Measurements from ENCODE around the gene CCDC92.
"Not testable (repeated sequence)": the region's sequence is repeated elsewhere in the genome, so short reads cannot be mapped to it uniquely, and the experiment has no call there.

CCDC92 gene

DNA sequence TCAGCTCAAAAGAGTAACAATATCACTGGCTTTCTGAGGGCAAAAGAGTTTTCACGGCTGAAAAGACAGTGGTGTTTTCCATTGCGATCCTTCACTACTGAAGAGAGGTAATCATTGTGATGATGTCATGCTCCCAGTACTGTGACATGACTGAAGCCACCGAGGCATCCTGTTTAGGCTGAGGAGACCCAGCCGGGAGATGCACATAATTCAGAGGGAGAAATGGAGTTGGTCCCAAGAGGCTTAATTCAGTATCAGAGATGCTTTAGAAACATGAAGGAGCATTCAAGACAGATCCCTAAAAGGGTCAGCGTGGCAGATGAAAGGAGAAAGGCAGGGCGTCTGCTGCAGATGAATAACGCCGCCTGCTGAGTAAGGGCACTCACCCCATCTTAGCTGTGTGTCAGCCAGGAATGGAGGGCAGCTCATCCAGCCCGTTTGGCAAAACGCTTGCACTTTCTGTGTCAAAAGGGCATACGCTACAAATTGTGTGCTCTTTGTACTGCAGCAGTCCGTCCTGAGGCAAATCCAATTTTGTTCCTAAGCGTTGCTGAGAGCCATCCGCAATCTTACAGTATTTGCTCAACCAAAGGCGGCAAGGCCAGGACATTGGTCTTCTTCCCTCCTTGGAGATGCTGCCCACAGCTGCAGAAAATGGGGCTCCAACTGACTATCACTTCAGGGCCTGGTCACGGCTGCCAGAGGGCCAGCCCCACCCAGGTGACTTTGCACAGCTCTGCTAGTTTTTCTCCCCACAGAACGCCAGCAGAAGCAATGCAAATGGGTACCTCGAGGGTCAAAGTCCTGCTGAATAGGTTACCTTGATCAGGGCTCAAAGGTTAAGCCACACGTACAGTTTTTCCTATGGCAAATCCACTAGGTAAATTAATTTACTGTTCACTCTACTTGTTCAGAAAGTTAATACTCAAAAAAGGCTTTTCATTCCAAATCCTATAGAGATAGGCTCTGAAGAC is 23.5 kb downstream of the CCDC92 start:
- peak; percentile 71 for DNase-seq

DNA sequence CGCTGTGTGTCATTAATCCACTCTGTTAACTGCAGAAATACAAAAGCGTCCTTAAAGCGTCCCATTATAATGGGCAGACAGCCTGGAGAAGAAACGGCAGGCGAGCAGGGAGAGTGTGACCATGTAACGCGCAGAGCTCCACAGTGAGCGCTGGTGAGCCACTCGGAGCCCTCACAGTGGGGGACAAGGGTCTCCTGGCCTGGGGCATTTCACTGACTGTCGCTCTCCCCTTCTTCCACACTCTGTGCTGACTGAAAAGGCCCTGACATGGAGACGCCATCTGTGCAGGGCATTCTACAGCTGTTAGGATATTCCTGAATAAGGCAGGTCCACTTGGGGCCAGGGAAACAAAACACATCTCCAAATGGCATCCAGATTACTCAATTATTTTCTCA is 24.2 kb downstream of the CCDC92 start:
- DNase-seq, result no peak

DNA sequence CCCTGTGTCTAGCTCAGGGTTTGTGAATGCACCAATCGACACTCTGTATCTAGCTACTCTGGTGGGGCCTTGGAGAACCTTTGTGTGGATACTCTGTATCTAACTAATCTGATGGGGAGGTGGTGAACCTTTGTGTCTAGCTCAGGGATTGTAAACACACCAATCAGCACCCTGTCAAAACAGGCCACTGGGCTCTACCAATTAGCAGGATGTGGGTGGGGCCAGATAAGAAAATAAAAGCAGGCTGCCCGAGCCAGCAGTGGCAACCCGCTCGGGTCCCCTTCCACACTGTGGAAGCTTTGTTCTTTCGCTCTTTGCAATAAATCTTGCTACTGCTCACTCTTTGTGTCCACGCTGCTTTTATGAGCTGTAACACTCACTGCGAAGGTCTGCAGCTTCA is 25.1 kb downstream of the CCDC92 start:
- not testable (repeated sequence) for DNase-seq

DNA sequence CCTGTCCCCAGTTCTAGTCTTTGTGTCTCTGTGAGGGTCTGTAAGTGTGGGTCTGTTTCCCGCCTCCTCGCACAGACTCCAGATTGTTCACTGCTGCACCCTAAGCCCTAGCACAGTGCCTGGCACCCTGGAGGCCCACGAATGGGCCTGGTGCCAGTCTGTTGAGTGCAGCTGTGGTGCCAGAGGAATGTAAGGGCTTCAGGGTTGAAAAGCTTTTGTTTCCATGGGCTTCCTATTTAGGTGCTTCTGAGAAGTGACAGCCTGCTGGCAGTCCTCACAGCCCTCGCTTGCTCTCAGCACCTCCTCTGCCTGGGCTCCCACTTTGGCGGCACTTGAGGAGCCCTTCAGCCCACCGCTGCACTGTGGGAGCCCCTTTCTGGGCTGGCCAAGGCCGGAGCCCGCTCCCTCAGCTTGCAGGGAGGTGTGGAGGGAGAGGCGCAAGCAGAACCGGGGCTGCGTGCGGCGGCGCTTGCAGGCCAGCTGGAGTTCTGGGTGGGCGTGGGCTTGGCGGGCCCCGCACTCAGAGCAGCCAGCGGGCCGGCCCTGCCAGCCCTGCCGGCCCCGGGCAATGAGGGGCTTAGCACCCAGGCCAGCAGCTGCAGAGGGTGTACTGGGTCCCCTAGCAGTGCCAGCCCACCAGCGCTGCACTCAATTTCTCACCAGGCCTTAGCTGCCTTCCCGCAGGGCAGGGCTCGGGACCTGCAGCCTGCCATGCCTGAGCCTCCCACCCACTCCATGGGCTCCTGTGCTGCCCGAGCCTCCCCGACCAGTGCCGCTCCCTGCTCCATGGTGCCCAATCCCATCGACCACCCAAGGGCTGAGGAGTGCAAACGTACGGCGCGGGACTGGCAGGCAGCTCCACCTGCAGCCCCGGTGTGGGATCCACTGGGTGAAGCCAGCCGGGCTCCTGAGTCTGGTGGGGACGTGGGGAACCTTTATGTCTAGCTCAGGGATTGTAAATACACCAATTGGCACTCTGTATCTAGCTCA is 25.8 kb downstream of the CCDC92 start:
- DNase-seq, result not testable (repeated sequence)

DNA sequence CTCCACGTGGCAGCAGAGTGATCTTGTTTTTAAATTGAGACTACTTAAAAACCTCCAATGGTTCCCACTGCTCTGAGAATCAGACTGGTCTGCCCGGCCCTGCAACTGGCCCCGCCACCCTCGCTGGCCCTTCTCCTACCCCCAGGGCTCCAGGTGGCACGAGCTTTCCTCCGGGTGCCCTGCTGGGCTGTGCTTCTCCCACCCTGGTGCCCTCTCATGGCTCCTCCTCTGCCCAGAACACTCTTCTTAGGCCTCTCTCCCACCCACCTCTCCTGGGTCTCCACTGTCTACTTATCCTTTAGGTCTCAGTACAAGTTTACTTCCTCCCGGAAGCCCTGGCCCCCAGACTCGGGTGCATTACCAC is 26.5 kb downstream of the CCDC92 start:
- no peak for DNase-seq

DNA sequence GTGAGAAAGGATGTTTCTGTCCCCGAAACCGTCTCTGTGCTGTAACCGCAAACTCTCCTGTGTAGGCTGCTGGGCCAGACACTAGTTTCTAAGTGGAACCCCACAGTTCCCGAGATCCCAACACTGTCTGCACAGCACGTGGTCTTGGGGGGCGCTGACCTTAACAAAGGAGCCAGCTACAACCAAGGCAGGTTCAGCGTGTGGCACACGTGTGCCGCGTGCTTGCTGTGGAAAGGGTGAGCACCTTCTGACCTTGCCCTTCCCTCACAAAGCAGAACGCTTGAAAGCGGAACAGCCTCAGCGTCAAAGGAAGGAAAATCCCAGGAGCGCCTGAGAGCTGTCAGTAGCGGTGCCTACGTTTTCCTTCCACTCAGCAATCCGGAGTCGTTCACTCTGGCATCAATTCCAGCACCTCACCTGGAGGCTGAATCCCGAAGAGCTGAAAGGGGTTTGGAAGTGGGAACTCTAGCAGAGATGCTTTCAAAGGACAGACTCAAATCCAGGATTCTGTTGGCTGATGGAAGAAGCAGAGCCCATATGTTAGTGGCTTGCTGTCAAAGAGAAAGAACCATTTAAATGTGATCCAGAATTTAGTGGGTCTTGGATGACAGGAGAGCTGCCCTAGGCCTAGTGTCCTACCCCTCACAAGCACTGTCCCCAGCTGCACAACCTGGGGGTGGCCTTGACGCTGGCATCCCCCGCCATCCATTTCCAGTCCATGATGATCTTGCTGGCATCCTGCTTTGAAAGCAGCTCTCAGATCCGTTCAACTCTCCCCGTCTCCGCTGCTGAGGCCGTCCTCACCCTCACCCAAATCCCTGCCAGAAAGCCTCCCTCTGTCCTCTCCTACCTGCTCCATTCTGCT is 27.1 kb downstream of the CCDC92 start:
- no peak for DNase-seq

DNA sequence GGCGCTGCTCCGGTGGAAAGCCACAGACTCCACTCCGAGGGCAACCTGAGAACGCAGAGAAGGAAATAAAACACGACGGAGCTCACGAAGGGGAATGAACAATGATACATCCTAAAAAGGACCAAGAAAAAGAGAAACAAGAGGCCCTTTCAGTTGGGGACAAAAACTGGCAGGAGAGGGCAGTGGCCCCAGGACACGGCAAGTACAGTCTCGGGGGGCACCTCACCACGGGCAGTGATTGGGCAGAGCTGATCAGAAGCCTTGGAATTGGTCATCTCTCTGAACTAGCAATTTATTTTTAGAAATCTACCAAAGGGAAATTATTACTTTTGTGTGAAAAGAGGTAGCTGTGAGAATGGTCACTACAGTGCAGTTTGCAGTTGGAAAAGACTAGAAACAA is 27.9 kb downstream of the CCDC92 start:
- DNase-seq, result no peak

DNA sequence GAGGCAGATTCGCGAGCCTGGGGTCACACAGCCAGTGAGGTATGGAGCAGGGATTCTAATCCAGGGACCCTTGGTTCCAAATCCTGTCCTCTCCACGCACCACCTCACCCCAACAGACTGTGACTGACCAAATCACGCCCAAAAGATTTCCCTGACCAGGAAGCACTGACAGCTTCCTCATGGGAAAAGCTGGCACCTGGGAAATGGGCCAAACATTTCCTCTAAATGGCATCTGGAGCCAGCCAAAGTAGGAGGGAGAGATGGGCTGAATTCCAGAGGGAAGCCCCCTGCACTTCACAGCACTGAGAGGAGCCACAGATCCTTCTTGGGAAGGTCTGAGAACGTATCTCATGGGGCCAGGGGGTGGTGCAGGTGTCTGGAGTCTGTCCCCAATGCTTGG is 28.8 kb downstream of the CCDC92 start:
- no peak for DNase-seq

DNA sequence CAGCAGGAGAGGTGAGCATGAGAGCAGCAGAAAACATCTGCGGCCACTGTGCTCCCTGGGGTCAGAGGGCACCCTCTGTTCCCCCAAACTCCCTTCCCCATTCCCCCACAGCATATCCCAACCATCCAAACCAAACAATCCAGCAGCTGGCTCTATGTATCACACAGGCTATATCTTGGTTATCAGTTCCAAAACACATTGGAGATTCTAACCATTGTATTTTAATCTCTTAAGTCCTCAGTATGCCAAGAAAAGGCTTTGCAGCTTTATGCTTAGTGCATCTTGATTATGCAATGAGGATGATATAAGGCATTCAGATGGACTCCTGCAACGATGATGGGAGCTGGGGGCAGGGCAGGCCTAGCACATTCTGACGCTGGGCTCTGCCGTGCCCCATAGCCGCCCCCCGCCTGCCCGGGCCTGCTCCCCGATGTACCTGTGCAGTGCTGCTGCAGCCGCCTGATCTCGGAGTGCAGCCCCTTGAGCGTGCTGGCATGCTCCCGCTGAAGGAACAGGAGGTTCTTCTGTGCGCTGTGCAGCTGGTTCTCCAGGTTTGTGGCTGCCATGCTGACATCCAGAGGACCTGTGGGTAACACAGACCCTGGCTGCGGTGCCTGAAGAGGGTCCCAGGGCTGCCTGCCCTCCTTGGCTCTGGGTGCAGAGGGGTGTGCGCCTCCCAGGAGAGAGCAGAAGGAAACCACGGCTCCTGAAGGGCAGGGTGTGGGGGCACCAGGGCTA is 29.6 kb downstream of the CCDC92 start:
- DNase-seq, result no peak

DNA sequence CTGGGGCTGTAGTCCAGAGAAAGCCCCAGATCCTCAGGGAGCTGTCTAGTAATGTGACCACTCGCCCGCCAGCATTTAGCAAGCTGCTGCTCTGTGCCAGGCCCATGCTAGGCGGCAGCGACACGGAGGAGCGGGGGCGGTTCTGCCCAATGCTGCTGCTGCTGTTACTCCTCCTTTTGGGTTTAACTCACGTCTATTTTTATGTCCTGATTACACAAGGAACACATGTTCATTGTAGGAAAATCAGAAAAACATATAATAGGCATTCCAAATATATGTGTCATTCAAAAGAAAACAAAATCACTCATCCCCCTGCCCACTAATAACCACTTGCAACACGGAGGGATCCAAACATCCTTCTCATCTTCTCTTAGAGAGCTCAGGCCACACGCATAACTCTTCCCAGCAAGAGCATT is 30.4 kb downstream of the CCDC92 start:
- no peak for DNase-seq

DNA sequence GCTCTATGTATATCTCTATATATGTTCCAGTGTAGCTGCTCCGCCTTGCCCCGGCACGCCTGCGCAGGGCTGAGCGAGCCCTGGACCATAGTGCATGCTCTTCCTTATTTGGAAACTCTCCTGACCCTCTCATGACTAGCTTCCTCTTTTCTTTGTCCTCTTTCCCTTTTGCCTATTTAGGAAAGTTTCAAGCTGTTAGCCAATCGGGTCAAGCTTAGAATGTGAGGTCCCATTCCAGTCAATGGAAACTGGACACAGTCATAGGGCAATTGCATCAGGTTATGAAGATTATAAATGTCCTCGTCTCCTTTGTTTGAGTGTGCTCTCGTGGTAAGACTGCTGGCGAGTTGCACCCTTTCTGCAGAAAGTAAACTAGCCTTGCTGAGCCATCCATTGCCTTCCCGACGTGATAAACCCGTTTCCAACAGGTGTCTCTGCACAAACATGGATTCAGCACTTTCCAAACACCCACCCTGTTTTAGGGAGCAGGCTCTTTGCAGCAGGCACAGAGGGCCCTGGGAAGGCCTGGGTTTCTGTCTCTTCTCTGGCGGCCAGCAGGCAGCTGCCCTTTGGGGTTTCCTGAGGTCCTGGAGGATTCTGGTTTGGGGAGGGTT is 30.9 kb downstream of the CCDC92 start:
- DNase-seq, result no peak

DNA sequence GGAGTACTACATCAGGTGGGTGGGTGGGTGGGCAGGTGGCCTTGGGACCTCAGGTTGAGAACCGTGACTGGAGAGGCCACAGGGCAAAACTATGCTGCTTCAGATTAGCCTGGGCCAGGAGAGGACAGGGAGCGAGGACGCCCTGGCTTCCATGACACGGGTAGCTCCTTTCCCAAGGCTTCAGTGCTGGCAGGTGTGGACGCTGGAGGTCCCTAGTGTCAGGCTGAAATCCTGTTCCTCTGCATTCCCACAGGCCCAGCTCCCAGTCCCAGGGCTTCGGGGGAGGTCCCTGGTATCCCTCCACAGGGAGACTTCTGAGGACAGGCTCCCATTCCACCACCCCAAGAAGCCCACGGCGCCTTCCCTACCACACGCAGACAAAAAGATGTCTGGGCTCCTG is 31.6 kb downstream of the CCDC92 start:
- DNase-seq, result no peak

DNA sequence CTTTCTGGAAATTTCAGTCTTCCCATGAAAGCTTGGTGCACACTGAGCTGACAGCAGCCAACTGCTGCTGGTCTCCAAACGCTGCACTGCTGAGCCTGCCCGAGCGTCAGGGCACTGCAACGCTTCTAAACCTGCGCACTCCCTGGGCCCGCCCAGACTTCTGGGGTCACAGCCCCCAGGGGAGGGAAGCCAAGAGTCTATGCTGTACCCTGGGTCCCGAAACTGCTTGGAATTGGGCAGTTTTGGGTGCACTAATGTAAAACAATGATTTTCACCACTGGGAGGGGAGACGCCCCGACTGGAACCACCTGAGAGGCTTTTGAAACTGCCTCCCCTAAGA is 32.0 kb downstream of the CCDC92 start:
- DNase-seq, result no peak

DNA sequence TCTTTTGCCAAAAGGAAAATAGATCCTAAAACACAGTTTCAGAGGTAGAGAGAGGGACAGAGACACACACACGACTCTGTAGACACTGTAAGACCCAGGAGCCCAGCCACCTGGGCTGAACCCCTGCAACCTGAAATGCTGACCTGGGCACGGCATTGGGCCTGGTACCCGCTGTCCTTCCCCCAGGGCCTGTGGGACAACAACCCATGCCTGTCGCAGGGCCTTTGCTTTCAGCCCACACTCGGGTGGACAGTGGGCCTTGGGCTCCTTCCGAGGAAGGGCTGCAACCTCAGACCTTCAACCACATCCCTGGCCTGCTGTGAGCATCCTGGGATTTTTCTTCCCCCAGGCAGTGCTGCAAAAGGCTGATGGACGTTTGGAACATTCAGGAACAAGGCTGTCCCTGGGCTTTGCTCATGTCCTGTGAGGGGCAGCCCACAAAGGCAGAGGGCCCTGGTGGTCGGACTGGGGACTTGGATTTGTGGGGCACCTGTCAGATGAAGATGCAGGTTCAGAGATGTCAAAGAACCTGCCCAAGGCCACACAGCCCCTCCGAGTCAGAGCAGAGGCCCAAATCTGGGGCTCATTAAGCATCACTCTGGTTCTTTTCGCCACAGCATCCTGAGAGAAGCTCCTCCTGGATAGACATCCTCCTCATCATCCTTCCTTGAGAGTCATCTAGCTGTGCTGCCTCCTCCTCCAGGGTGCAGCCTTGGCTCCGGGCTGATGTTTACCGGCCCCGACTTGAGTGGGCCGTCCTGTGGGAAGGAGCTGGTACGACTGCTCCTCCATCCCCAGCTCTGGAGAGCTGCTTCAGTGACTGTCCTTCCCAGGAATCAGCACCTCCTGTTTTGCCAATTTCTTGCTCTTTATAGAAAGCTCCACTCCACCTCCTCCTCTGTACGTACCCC is 32.7 kb downstream of the CCDC92 start:
- DNase-seq, result no peak

DNA sequence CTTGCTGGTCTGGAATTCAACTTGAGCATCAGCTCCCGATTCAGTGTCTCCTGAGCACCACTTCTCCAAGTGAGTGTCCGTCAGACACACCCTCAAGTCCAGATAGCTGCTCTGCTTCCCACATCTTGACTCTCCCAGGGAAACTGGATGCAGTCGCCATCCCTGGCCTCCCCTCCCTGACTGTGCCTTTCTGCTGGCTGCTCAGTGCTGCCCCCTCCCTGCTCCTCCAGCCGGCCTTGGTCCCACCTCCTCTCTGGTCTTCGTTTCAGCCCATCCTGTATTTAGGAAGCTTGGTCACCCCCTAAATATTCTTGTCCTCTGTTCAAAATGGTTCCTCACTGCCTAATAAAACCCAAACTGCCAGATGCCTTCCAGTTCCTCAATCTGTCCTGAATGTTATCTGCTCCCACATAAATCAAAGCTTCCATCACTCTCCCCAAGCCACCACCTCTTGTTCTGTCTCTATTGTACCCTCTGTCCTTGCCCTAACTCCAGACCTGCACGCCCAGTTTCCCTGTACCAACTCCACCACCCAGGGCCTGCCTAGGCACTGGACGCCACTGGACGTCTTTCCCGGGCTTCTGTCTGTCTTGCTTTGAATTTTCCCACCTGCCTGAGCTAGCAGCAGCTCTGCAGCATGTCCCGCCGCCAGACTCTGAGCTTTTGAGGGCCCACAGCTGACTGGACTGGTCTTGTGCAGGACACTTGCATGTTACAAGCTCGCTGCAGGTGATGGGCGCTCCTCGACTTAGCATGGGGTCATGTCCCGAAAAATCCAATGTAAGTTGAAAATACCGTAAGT is 33.8 kb downstream of the CCDC92 start:
- no peak for DNase-seq

DNA sequence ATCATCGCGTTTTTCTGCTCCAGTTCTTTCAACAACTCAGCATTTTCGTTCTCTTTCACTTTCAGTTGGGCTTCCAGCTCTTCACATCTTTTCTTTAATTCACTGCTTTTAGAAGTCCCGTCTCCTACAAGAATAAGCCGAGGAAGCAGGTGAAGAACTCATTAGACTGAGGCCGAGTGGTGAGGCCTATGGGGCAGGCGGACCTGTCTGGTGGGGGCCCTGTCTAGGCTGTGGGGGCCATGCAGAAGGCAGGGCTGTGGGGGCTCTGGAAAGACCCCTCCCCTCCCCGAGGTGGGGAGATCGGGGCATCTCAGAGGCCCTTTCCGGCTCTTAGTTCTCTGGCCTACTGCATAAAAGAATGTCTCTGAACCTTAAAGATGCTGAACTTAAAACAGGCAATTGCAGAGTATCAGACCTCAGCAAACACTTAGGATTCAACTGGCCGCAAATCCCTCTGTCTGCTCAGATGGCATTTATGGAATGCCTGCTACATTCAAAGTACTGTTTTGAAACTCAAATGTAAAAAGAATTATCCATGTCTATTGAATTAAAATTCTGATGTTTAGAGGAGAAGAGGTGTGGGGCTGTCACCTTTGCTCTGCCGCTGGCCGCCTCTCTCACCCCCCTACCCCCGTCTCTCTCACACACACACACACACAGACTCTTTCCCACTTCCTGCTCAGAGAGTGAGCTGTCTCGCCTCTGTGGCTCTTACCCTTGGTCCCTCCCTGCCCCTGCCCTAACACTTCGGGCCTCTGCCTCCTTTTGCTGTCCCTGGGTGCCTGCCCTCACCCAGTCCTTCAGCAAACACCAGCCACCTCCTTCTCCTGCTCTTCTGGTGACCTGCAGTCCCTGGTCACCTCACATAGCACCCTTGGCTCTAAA is 34.7 kb downstream of the CCDC92 start:
- no peak for DNase-seq

DNA sequence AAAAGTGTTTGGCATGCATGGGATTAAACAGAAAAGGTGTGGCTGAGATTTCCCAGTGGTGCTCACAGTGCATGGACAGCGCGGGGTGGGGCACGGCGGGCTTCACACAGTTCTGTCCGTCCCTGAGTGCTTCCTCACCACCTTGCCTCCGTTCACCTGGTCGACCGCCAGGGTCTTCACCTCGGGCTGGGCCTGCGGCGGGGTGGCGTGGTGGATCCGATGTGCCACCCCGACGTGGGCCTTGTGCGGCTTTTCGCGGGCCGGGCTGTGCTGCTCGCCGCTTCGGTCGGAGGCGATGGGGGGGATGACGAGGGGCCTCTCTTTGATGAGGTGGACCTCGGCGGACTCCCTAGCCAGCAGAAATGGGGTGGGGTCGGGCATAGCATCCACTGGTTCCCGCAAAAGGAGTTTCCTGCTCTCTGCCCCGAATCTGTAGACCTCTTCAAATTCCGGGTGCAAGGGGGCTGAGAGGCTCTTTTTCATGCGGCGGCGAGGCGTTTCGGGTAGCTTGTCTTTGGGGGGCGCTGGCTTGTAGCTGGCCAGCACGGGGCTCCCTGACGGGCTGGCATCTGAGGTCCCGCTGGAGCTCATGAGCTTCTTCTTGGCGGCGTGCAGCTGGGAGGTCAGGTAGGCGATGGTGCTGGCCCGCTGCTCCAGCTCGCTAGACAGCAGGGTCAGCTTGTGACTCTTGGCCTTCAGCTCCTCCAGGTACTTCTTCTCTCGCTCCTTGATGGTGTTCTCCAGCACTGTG is 35.5 kb downstream of the CCDC92 start:
- no peak for DNase-seq

DNA sequence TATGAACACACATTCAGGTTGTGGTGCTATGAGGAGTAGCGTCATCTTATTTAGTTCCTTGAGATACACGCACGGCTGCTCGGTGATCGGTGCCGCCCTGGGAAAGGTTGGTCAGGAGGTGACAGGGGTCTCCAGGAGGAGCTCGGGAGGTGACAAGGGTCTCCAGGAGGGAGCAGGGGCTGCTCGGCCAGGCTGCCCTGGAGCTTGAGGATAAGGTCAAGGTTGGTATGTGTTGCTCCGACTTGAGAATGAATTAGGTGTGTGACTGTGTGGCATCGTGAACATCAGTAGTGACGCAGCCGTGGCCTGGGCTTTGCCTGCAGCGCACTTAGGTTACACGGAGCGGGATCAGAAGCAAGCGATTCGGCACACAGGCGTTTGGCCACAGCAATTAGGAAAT is 36.2 kb downstream of the CCDC92 start:
- DNase-seq, result no peak
